ENCODE measurements around the gene SLC24A3.

The SLC24A3 gene

DNA sequence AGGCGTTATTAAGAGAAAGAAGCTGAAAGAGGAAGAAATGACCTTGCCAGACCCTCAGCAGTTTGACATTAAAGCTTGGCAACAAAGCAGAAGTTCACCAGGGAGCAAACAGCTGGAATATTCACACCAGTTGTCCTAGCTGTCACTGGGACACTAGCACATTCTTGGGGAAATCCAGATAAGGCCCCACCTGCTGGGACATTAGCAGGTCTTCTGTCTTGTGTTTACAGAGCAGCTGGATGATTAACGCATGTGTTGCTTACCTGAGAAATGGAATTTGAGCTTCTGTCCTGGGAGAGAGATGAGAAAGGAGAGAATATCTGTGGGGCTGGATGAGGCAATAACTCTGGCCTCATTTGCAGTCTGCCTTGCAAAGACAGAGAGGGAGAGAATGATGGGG is 408.0 kb downstream of the SLC24A3 start:
- Histone ChIP-seq H3K36me3 (ENCODE audit: control insufficient read depth, insufficient read depth, low read length) (no peaks in the 10 kb centered on the region), H3K4me3 (replicated peaks; ENCODE audit: low read depth, low read length) (no peak overlapping the region), H3K27me3 (replicated peaks; ENCODE audit: control insufficient read depth, insufficient read depth, low read length) (peaks cover 1% of the 10 kb centered on the region; the same call in 1 of the 2 replicates)
- no peak for DNase-seq (ENCODE audit: extremely low read depth, insufficient read length)
- TF ChIP-seq, protein P1, sequence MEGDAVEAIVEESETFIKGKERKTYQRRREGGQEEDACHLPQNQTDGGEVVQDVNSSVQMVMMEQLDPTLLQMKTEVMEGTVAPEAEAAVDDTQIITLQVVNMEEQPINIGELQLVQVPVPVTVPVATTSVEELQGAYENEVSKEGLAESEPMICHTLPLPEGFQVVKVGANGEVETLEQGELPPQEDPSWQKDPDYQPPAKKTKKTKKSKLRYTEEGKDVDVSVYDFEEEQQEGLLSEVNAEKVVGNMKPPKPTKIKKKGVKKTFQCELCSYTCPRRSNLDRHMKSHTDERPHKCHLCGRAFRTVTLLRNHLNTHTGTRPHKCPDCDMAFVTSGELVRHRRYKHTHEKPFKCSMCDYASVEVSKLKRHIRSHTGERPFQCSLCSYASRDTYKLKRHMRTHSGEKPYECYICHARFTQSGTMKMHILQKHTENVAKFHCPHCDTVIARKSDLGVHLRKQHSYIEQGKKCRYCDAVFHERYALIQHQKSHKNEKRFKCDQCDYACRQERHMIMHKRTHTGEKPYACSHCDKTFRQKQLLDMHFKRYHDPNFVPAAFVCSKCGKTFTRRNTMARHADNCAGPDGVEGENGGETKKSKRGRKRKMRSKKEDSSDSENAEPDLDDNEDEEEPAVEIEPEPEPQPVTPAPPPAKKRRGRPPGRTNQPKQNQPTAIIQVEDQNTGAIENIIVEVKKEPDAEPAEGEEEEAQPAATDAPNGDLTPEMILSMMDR (IDR thresholded peaks at IDR 0.05; ENCODE audit: insufficient read depth, low read length, poor library complexity, severe bottlenecking): no peak

DNA sequence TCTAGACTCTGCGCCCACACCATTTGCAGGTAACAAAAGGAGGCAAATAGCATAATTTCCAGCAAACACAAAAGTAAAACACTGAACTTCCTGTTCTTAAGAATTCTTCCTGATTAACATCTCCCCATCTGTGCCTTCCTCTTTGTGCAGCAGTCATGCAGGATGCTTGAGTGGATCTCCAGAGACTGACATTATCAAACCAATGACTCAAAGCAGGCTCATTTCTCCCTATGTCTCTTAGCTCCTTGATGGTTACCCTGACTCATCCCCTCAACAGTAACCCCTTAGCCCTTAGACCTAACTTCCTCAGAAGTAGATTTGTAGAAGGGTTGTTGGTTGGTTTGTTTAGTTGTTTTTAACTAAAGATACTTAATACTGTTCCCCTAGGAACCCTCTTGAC is 408.6 kb downstream of the SLC24A3 start:
- TF ChIP-seq, protein P1 (IDR thresholded peaks at IDR 0.05; ENCODE audit: insufficient read depth, low read length, poor library complexity, severe bottlenecking): no peak
- Histone ChIP-seq H3K36me3 (ENCODE audit: control insufficient read depth, insufficient read depth, low read length) (no peaks in the 10 kb centered on the region), H3K27me3 (replicated peaks; ENCODE audit: control insufficient read depth, insufficient read depth, low read length) (peaks cover 1% of the 10 kb centered on the region; the same call in 1 of the 2 replicates), H3K4me3 (replicated peaks; ENCODE audit: low read depth, low read length) (no peak overlapping the region)
- no peak for DNase-seq (ENCODE audit: extremely low read depth, insufficient read length)

- Histone ChIP-seq H3K4me3 (replicated peaks; ENCODE audit: low read depth, low read length) (no peak overlapping the region), H3K27me3 (replicated peaks; ENCODE audit: control insufficient read depth, insufficient read depth, low read length) (no peaks in the 10 kb centered on the region), H3K36me3 (ENCODE audit: control insufficient read depth, insufficient read depth, low read length) (no peaks in the 10 kb centered on the region)
- TF ChIP-seq, protein P1 (IDR thresholded peaks at IDR 0.05; ENCODE audit: insufficient read depth, low read length, poor library complexity, severe bottlenecking): no peak
- DNase-seq (ENCODE audit: extremely low read depth, insufficient read length): no peak
Observed at GRCh38 chr20:19624221-19624965, 412.0 kb downstream of the SLC24A3 start.

DNA sequence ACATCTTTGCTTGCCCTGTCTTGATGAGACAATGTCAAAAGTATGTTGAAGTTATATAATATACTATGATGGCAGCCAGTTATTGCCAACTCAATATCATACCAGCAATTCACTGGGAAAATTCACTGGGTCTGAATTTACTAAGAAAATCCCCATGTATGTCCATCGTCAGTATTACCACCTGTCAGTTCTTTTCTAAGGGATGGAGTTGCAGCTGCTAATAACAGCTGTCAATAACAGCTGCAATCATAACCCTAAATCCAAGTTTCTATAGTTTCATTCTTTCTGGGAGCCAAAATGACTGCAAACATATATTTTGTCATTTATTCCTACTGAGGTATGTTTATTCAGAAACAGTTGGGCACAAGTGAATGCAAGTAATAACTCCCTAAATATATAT is 413.0 kb downstream of the SLC24A3 start:
- TF ChIP-seq, protein P1 (IDR thresholded peaks at IDR 0.05; ENCODE audit: insufficient read depth, low read length, poor library complexity, severe bottlenecking): no peak
- no peak for DNase-seq (ENCODE audit: extremely low read depth, insufficient read length)
- Histone ChIP-seq H3K36me3 (ENCODE audit: control insufficient read depth, insufficient read depth, low read length) (no peaks in the 10 kb centered on the region), H3K27me3 (replicated peaks; ENCODE audit: control insufficient read depth, insufficient read depth, low read length) (no peaks in the 10 kb centered on the region), H3K4me3 (replicated peaks; ENCODE audit: low read depth, low read length) (no peak overlapping the region)

GRCh38 chr20:19626896-19627295 is 414.5 kb downstream of the SLC24A3 start:
- TF ChIP-seq, protein P1 (IDR thresholded peaks at IDR 0.05; ENCODE audit: insufficient read depth, low read length, poor library complexity, severe bottlenecking): no peak

More at GRCh38 chr20:19626896-19627295, 414.5 kb downstream of the SLC24A3 start:
- Histone ChIP-seq H3K36me3 (ENCODE audit: control insufficient read depth, insufficient read depth, low read length) (no peaks in the 10 kb centered on the region), H3K27me3 (replicated peaks; ENCODE audit: control insufficient read depth, insufficient read depth, low read length) (no peaks in the 10 kb centered on the region), H3K4me3 (replicated peaks; ENCODE audit: low read depth, low read length) (no peak overlapping the region)
- no peak for DNase-seq (ENCODE audit: extremely low read depth, insufficient read length)
